Activated CD8-positive, alpha-beta memory T cell treated with anti-CD3 and anti-CD28 coated beads, Interleukin-2, amount 50 U/mL, for 24 hours (primary cell): ENCODE measurements around the gene DPAGT1.
A peak's percentile ranks its signal among the peaks of the same experiment; 100 is the strongest.
"Not testable (repeated sequence)": the region's sequence is repeated elsewhere in the genome, so short reads cannot be mapped to it uniquely, and the experiment has no call there.

Experiments
- DNase-seq: peaks from one replicate; pipeline ENCODE4 v3.0.0-alpha.2; 2020; ENCODE audit errors: extremely low read depth

Gene DPAGT1

GRCh38 chr11:119101759-119102423, at the start of gene DPAGT1:
TSS of gene DPAGT1 (minus strand) at chr11:119101853. CDS start at chr11:119101655, 198 bp downstream.
- DNase-seq = peak; percentile 80

GRCh38 chr11:119149786-119150275, 48.2 kb upstream of the DPAGT1 start:
- DNase-seq = no peak

GRCh38 chr11:119149018-119149785, 47.5 kb upstream of the DPAGT1 start, which contains the start of gene ABCG4:
TSS of gene ABCG4 (plus strand) at chr11:119149052. CDS start at chr11:119149966, 914 bp downstream.
- DNase-seq = no peak

- DNase-seq = no peak
These were observed 47.0 kb upstream of the DPAGT1 start for GRCh38 chr11:119148720-119149017.

DNA sequence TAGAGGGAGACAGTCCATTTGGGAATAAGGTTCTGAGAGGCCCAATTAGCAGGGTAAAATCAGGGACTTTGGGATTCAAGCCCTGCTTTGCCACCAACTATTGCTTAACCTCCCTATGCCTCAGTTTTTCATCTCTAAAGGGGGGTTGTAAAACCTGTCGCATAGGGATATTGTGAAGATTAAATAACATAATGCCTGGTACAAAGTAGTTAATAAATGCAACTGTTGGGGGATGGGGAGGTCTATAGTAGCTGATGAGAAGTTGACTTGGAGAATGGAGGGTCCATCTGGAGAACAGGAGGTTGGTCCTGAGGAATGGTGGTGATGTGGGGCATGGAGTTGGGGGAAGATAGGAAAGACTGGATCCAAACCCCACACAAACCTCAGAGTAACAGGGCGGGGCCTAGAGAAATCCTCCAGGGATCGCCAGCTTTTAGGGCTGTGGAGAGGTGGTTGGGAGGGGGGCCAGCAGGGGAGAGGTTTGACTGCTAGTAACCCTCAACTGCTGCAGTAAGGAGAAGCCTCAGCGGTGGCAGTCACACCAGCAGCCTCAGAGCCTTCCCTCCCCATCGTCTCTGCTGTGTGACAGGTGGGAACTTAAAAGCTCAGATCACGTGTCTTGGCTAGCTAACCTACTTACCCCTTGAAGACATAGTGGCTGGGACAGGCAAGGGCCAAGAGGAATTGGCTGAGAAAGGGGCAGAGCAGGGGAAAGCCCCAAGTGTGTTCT, 46.1 kb upstream of the DPAGT1 start:
- DNase-seq = no peak

- DNase-seq = no peak
These were observed 43.9 kb upstream of the DPAGT1 start for GRCh38 chr11:119145551-119145950.

- DNase-seq = no peak
These were observed 43.3 kb upstream of the DPAGT1 start for GRCh38 chr11:119144825-119145486.

DNA sequence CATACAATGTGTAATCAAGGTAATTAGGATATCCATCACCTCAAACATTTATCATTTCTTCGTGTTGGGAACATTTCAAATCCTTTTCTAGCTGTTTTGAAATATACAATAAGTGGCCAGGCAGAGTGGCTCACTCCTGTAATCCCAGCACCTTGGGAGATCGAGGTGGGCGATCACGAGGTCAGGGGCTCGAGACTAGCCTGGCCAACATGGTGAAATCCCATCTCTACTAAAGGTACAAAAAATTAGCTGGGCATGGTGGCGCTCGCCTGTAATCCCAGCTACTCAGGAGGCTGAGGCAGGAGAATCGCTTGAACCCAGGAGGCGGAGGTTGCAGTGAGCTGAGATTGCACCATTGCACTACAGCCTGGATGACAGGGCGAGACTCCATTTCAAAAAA, 37.6 kb upstream of the DPAGT1 start:
- DNase-seq = not testable (repeated sequence)

DNA sequence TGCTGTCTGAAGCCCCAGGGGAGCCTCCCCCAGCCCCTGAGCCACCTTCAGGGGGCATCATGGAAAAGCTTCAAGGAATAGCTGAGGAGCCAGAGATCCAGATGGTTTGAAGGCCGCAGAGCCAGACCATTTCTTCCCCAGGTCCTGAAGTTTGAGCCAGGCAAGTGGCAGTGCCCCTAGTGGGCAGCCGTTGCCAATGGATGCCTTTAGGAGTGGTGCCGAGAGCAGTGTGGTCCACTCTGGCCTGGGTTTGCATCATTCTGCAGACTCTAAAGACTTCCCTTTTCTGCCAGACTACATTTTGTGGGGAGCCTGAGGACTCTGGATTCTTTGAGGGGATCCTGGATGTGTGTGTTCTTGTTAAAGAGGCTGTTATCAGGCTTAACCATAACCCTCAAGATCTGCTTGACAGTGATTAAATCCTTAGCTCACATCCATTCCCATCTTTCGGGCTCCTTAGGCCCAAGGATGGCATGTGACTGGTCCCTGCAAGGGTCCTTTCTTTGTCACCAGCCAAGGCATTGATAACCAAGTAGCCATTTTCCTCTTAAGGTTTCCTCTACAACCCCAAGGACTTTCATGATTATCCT, 32.8 kb upstream of the DPAGT1 start:
- no peak for DNase-seq

- DNase-seq = no peak
These were observed 29.0 kb upstream of the DPAGT1 start for GRCh38 chr11:119130662-119131061.

- DNase-seq = no peak
These were observed 25.1 kb upstream of the DPAGT1 start for GRCh38 chr11:119126675-119127268.

GRCh38 chr11:119125821-119126220, 24.2 kb upstream of the DPAGT1 start:
- no peak for DNase-seq

- no peak for DNase-seq
These were observed 20.1 kb upstream of the DPAGT1 start for GRCh38 chr11:119121811-119122124.

GRCh38 chr11:119121008-119121810, 19.6 kb upstream of the DPAGT1 start, which contains the start of gene HINFP:
TSS of gene HINFP (plus strand) at chr11:119121580. CDS start at chr11:119126945, 5,365 bp downstream.
- DNase-seq = peak; percentile 100

DNA sequence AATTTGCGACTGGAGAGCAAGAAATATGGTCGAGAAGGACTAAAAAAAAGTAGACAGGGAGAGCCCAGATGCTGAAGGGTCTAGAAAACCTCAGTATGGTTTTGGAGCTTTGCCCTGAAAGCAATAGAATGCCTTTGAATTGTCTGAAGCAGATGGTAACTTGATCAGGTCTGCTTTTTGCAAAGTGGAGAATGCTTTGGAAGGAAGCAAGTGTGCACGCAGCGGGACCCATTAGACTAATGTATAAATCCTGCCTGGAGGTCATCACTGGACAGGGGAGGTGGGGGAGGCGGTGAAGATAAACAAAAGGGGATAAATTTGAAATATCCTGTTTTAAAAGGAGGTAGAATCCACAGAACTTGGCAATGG, 19.0 kb upstream of the DPAGT1 start:
- DNase-seq = no peak

DNA sequence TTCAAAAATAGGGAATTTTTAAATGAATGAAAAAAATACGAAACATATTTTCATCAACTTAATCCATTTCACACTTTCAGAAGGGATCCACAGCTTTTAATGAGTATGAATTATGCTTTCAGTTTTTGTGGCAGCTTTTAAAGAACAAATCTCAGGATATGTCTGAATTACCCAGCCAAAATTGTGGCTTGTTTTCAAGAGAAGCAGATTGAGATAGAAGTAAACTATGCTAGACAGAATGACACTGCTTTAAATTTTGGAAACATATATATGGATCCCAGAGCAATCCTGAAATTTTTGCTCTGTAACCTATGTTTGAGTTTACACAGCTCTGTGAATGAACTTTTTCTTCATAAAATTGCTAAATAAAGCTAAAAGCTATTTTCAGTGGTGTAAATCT, 17.3 kb upstream of the DPAGT1 start:
- no peak for DNase-seq

- no peak for DNase-seq
These were observed 16.6 kb upstream of the DPAGT1 start for GRCh38 chr11:119118227-119118626.

GRCh38 chr11:119117004-119117706, 15.5 kb upstream of the DPAGT1 start:
- DNase-seq = no peak

- no peak for DNase-seq
These were observed 14.9 kb upstream of the DPAGT1 start for GRCh38 chr11:119116601-119117000.

- DNase-seq = no peak
These were observed 14.6 kb upstream of the DPAGT1 start for GRCh38 chr11:119116235-119116594.
